NCI-H460 (cell line): ENCODE measurements around the gene C20orf96. TPM values are rescaled to one million over a fixed set of nuclear protein-coding genes. Genes with fewer than 3 reads are reported as not detected.
"Not testable (repeated sequence)": the region's sequence is repeated elsewhere in the genome, so short reads cannot be mapped to it uniquely, and the experiment has no call there.

Experiments
- DNase-seq: peaks from one replicate; pipeline ENCODE4 v3.0.0-alpha.2; 2016; ENCODE audit warnings: low read depth; ENCODE audit errors: extremely low read depth
- total RNA-seq: library from RNA; depleted of rRNA; stranded (reverse); fragments of >200 nt; shearing (Covaris generic); gene quantifications from 2 replicates; pipeline ENCODE4 v1.2.3, GENCODE V29; 2014

Gene C20orf96
- total RNA-seq, 1 experiment from 2014 or later, result 1.0 TPM

DNA sequence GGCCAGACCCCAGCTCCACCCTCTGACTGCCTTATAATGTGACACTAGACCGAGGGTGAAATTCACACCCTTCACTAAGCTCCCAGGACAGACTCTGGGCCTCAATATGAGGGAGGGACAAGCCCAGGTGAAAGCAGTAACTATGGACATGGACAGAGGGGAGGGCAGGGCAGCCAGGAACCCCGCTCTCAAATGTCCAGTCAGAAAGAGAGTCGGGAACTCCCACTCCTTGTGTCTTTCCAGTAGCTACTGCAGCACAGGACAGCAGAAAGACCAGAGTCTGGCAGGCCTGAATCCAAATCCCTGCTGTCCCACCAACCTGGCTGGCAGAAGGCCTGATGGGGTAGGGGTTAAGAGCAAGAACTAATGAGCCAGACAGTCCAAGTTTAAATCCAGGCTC lies 6.4 kb downstream of the C20orf96 start:
- no peak for DNase-seq

DNA sequence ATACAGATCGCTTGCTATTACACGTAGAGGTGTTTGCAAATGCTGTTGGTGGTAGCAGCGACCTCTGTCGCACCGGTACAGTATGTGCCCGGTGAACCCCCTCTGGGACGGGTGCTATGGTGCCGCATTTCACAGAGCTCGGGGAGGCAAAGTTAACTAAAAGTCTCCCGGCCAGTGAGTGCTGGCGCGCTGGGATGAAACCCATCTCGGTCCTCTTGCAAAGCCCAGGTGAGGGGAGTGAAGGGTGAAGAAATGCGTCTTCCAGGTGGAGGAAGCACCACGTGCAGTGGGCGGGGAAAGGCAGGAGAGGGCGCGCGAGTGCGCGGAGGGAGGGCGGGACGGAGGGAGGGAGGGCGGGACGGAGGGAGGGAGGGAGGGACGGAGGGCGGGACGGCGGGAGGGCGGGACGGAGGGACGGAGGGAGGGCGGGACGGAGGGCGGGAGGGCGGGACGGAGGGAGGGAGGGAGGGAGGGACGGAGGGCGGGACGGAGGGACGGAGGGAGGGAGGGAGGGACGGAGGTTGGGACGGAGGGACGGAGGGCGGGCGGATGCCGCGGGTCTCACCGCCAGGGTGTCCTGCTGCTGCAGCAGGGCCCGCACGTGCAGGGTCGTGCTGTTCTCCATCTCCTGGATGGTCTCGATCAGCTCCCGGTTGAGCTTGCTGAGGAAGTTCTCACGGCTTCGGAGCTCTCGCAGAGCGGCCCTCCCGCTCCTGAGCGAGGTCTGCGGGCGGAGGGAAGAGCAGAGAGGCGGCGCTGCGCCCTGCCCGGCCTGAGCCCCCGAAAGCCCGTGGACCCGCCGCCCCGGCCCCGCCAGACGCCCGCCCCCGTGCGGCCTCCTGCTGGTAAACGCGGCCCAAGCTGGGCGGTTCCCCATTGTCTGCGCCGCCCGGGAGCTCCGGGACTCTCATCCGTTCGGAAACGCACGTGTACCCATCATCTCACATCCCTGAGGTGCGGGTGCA lies 11.7 kb downstream of the C20orf96 start:
- DNase-seq, result no peak

DNA sequence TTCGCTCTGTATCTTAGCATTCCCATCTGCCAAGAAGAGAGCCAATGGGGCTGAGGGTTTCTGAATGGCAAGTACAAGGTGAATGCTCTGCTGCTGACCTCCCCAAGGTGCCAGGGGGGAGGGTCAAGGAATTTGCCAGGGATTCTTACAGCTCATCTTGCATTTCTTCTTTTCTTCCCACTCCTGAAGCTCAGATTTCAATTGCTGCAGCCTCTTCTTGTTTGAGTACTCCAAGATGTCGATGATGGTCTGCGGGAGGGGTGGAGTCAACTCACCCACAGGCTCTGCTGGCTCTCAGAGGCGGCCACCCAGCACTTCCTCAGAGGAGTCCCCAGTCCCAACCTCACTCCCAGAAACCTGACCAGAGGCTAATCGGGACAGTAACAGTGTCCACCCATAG lies 12.4 kb downstream of the C20orf96 start:
- DNase-seq, result no peak

DNA sequence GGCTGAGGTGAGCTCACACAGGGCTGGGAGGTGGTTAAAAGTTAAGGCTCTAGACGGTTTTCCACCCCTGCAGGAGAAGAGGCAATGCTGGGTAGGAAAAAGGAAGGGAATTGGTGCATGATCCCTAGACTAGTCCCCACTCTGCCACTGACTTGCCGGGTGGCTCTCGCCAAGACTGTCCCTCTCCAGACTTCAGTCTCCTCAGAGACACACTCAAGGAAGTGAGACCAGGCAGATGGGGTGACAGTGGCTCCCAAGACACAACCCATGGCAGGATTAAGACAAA lies 13.1 kb downstream of the C20orf96 start:
- DNase-seq, result no peak

DNA sequence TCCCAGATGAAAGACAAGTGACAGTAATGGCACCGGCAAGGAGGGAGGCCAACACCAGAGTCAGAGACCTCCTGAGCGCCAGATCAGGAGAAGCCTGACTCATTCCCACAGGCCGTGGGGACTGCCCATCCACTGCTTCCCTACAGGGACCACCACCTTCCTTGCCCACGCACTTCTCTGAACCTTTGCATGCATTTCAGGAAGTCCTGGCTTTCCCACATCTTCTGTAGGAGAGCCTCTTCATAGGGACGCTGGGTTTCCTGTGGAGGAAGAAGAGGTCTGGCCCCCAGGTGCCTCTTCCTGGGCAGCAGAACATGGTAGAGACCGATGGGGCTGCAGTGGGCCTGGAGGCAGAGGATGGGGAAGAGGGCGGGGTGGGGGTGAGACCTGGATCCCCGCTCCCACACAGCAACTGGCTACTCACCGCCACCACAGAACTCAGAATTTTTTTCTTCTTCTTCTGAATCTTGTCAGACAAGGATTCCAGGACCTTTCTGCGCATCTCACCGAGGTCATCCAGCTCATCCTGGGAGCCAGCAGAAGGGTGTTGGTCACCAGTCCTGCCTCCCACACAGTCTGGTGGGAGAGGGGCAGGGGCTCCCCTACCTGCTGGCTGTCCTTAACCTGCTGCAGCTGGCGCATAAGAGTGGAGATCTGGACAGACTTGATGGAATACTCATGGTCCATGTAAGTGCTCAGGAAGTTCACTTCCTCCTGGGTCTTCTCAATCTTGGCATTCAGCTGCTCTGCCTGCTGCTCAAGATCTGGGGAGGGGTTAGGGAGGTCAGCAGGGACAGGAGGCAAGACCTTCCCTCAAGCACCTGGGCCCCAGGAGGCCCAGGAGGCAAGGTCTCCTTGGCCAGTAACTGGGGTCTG lies 13.7 kb downstream of the C20orf96 start:
- no peak for DNase-seq

DNA sequence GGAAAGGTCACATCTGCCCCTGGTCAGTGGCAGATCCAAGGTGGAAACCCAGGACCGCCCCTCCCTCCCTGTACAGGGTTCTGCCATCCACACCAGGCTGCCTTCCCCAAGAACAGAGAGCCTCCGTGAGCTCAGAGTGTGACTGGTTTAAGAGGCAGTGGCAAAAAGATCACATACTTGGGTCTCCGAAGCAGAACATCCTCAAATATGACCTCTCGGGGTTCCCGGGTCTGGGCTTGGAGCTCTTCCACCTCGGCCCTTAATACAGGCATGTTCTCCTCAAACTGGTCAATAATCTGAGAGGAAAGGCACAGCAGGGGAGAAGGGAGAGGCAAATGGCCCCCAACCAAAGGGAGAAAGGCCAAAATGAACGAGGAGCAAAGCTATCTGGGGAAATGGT lies 14.8 kb downstream of the C20orf96 start:
- DNase-seq, result no peak

DNA sequence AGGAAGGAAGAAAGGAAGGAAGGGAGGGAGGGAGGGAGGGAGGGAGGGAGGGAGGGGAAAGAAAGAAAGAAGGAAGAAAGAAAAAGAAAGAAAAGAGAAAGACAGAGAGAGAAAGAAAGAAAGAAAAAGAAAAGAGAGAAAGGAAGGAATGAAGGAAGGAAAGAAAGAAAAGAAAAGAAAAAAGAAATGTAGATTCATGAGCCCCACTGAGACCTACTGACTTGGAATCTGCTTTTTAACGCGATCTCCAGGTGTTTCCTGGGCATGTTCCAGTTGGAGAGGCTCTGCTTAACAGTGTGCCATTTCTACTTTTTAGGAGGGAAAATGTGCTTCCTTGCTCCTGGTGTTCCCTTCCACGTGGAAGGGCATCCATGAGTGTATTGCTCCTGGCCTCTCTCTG lies 16.7 kb downstream of the C20orf96 start:
- DNase-seq, result no peak

DNA sequence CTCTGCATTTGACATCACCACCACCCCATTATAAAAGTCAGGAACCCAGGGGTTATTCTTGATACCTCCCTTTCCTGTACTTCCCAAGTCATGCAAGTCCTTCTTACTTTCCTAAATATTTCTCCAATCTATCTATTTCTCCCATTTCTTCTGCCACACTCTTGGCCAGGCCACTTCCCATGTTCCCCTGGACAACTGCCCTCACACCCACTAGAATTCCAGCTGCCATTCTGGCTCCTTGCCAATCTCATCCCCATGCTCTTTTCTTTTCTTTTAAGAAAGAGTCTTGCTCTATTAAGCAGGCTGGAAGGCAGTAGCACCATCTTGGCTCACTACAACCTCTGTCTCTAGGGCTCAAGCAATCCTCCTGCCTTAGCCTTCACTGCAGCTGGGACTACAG lies 17.8 kb downstream of the C20orf96 start:
- DNase-seq, result no peak

DNA sequence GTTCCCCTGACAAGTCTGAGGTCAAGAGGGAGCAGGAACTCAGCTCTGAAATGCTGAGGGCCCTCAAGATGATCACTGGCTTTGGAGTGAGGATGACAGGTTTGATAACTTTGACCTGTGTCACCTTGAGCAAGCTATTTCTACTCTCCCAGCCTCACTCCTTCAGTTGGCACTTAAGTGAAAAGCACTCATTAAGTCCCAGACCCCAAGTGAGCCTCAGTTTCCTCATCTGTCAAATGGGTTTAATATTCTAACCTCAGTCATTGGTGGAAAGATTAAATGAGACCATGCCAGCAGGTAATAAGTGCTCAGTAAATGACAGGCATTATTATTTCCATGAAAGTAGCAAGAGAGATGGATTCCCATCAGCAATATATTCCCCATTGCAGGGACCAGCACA lies 19.0 kb downstream of the C20orf96 start:
- DNase-seq, result no peak

DNA sequence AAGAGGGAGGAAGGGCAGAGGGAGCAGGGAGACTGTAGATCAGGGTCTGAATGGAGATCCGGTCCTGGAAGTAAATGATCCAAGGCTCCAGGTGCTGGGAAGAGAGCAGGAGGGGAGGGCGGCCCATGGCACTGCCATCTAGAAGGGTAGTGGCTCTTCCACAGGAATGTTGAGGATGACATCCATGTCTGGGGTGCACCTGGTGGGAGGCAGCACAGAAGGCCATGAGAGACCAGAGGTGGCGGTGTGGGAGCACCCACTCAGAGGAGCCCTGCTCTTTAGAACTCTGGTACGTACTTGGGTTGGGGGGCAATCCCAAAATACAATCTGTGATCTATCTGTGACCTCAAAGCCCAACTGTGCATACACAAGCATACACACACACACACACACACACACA lies 19.5 kb downstream of the C20orf96 start:
- DNase-seq, result no peak

DNA sequence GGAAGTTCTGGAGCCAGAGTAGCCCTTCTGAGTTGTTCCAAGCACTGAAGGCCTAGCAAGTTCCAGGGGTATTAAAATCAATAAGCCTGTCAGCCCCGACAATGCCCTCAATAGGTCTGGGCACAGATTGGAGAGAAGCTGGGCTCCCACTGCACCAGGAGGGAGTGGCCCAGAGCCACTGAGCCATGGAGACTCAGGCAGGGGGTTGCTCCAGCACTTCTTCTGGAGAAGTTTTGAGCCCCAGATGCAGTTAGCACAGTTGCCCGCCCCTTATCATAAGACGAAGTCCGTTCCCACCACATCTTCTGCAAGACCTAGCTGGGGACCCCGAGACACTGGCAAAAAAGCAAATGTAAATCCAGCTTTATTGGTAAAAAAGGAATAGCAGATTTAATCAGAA lies 20.0 kb downstream of the C20orf96 start:
- DNase-seq, result no peak

DNA sequence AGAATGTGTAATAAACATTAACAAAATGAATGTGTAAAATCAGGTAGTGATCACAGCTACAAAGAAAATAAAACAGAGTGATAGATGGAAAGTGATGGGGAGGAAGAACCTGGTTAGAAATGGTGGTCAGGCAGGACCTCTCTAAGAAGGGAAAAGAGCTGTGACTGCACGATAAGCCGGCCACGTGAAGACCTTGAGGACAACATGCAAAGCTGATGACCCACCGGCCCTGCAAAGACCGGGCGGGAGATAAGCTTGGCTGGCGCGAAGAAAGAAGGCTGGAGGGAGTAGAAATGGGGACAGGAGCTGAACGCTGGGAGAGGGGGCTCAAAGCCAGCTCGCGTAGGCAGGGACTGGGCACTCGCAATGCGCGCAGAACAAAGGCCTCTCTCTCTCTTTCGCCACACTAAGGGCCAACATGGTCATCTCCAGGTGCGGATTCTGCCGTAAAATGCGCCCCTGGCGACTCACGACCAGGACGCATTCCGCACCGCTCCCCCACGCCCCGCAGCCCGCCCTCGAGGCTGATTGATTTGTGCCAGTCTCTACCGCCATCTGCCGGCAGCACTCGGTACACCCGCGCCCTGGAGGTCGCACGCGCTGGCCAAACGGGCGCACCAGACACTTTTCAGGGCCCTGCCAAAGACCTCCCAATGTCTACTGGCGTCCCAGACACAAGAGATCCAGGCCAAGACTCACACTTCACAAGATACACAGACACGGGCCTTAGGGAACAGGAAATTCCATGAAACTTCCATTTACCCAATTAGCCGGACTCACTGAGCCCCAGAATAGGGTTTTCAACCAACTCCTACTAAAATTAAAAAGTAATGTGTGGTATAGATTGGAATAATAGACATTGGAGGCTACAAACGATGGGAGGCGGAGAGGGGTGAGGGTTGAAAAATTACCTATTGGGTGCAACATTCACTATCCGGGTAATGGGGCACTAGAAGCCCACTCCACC lies 23.7 kb downstream of the C20orf96 start:
- peak; percentile 76 for DNase-seq

DNA sequence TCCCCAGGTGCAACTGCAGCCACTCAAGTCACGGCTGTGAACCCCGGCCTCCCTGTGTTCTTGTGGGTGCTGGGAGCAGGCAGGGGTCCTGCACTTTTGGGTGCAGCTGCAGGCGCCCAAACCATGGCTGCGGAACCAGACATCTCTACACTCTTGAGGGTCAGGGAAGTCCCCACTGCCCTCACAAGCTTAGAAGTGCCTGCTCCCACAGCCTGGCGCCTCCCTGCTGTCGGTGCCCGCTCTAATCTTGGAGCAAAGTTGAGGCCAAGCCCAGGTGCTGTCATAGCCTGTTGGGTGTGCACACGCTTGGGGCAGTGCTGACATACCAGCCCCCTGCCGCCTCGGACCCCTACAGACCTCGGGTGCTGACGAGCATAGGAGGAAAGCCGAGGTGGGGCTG lies 26.8 kb downstream of the C20orf96 start:
- no peak for DNase-seq

DNA sequence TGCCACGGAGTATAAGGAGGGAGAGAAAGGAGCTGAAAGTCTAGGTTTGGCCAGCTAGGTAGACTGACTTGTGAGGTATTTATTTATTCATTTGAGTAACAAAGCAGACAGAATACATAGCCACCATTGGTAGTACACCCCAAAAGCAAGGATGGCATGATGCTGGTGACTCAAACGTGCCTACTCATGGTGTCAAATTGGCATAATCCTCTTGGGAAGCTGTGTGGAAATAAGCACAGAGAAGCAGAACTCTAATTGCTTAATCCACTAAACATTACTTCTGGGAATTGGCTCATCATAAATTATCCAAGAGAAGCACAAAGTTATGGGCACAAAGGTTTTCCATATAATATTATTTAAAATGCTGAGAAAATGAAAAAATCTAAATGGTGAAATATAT lies 30.6 kb downstream of the C20orf96 start:
- no peak for DNase-seq

DNA sequence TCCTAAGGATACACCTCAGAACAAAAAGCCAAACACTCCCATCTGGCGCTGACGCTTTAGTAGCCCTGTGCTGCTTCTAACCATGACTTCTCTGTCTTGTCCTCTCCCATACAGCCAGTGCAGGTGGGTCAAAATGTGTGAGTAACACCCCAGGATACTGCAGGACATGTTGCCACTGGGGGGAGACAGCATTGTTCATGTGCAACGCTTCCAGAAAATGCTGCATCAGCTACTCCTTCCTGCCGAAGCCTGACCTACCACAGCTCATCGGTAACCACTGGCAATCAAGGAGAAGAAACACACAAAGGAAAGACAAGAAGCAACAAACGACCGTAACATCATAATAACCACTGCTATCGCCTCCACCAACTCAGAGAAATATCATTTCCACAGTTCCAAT lies 31.6 kb downstream of the C20orf96 start:
- DNase-seq, result peak; percentile 9

DNA sequence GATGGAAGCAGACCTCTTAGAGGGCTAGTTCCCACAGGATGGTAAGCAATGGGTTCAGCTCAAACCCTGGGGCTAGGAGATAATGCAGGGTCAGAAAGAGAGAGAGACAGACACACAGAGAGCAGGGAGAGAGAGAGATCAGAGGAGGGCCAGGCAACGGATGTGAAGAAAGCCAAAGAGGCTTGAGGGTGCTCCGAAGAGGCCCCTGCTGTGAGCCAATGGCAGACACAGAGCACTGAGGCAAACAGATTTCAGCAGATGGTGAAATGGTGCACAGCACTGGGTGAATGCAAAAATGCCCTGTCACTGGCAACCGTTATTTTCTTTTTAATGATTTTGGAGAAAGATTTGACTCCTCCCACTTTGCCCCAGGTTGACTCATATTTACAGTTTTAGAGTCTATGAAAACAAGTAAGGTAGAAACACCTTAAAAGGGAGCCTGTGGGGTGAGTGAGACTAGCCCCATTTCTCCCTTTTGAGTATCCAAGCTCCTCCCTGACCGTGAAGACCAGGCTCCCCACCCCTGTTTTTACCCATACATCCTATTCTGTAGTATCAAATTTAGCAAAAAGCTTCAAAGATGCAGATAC lies 32.2 kb downstream of the C20orf96 start:
- no peak for DNase-seq

DNA sequence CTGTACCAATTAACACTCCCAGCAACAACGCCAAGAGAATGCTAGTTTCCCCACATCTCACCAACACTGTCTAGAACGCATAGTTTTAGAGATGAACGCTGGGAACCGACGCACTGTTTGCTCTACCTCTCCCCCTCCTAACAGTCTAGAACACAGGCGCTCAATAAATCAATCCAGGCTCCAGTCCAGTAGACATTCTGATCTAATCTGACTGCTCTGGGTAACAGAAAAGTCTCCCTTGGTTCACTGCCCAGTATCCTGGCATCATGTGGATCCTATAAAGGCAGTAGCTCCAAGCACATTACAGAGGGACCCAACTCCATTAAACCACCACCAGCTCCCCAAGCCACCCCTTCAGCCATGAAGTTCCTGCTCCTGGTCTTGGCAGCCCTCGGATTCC lies 33.1 kb downstream of the C20orf96 start, which contains the start of gene DEFB132:
Gene DEFB132 (plus strand): TSS at position 306 of the 400 bp plus-strand sequence. CDS start 55 bp downstream, at position 361.
- no peak for DNase-seq

DNA sequence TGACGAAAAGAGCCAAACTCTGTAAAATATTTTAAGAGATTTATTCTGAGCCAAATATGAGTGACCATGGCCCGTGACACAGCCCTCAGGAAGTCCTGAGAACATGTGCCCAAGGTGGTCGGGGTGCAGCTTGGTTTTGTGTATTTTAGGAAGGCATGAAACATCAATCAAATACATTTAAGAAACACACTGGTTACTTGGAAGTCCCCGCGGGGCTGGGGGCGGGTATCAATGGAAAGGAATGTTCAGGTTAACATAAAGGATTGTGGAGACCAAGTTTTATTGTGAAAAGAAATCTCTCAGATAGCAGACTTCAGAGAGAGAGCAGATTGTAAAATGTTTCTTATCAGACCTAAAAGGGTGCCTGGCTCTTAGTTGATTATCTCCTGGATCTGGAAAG lies 37.1 kb downstream of the C20orf96 start:
- not testable (repeated sequence) for DNase-seq

DNA sequence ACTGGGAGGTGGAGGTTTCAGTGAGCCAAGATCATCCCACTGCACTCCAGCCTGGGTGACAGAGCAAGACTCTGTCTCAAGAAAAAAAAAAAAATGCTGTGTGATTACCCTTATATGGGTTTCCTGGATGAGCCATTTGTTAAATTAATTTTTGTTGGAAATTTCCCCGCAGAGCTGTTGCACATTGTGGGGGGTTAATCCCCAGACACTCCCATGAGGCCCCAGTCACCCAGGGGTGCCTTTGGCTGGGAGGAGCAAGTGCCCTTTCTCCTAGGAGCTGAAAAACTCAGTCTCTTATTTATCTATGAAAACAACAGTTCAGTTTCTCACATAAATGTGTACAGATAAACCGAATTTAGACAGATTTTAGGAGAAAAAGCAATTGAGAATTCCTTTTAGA lies 37.7 kb downstream of the C20orf96 start:
- no peak for DNase-seq

DNA sequence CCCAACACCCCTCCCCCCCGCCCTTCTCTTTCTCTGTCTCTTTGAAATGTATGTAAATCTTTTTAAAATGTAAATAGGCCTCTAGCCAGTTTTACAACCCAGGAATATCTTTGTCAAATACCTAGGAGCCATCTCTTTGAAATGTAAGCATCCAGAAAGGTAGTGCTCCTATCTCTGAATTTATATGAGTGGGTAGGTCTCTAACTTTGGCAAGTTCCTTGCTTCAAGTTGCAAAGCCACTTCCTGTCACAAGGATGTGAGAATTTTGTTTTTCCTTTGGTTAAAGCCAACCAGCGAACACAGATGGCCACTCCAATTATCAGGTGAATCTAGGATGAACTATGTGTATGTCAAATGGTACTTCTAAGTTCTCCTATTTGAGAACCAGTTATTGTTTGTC lies 39.2 kb downstream of the C20orf96 start:
- no peak for DNase-seq
